NCI-H748 (cell line): Measurements from ENCODE around the gene DPH2.

ENCODE experiments used
- DNase-seq: peaks from one replicate; lab custom pipeline; 2025; ENCODE audit not compliant: unreplicated experiment; lab: John Stamatoyannopoulos, UW

DPH2 gene

GRCh38 chr1:43968348-43968948, 1.4 kb upstream of the DPH2 start:
- DNase-seq = no peak

- DNase-seq = no peak
These were observed 429 bp upstream of the DPH2 start for GRCh38 chr1:43969416-43969745.

- no peak for DNase-seq
These were observed 692 bp downstream of the DPH2 start for GRCh38 chr1:43970502-43970901.

GRCh38 chr1:43970911-43971310, 1.1 kb downstream of the DPH2 start:
- DNase-seq = no peak

GRCh38 chr1:43971336-43971980, 1.6 kb downstream of the DPH2 start:
- no peak for DNase-seq

- DNase-seq = no peak
These were observed 4.2 kb downstream of the DPH2 start for GRCh38 chr1:43973981-43974442.

GRCh38 chr1:43974443-43975248, 4.8 kb downstream of the DPH2 start, which contains the start of gene ATP6V0B:
TSS of gene ATP6V0B (plus strand) at chr1:43974960. CDS start at chr1:43975041, 81 bp downstream.
- peak; percentile 99 for DNase-seq

- DNase-seq = peak; percentile 55
These were observed 5.6 kb downstream of the DPH2 start for GRCh38 chr1:43975249-43975961.

- no peak for DNase-seq
These were observed 6.2 kb downstream of the DPH2 start for GRCh38 chr1:43976045-43976444.

GRCh38 chr1:43976890-43977289, 7.1 kb downstream of the DPH2 start:
- no peak for DNase-seq

GRCh38 chr1:43977376-43978263, 7.8 kb downstream of the DPH2 start:
- no peak for DNase-seq

GRCh38 chr1:43978264-43978550, 8.4 kb downstream of the DPH2 start:
- no peak for DNase-seq

GRCh38 chr1:43978551-43979260, 8.9 kb downstream of the DPH2 start, which contains the start of gene B4GALT2:
TSS of gene B4GALT2 (plus strand) at chr1:43979210. CDS start at chr1:43981161, 1,951 bp downstream.
- DNase-seq = peak; percentile 73

- no peak for DNase-seq
These were observed 9.4 kb downstream of the DPH2 start for GRCh38 chr1:43979261-43979527.

GRCh38 chr1:43979528-43980254, 9.9 kb downstream of the DPH2 start:
- peak; percentile 61 for DNase-seq

GRCh38 chr1:43980255-43981134, 10.7 kb downstream of the DPH2 start:
- no peak for DNase-seq

GRCh38 chr1:43981135-43981491, 11.3 kb downstream of the DPH2 start:
- no peak for DNase-seq

GRCh38 chr1:43981636-43982035, 11.8 kb downstream of the DPH2 start:
- no peak for DNase-seq

GRCh38 chr1:43982241-43982640, 12.4 kb downstream of the DPH2 start:
- no peak for DNase-seq
